ENCODE measurements around the gene SLC20A1.

The SLC20A1 gene

DNA sequence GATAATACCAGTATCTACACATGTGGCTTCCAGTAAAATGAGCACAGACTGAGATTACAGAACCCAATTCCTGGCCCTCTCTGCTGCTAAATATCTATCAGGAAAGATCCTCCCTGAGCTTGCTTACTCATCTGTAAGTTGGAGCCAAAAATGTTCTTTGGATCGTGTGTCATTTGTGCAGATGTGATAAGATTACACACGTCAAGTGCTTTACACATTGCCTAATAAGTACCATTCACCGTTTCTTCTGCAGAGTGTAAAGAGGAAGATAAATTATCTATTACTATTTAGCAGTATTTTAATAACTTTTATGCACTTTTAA, 23.2 kb upstream of the SLC20A1 start:
- TF ChIP-seq, protein P1, sequence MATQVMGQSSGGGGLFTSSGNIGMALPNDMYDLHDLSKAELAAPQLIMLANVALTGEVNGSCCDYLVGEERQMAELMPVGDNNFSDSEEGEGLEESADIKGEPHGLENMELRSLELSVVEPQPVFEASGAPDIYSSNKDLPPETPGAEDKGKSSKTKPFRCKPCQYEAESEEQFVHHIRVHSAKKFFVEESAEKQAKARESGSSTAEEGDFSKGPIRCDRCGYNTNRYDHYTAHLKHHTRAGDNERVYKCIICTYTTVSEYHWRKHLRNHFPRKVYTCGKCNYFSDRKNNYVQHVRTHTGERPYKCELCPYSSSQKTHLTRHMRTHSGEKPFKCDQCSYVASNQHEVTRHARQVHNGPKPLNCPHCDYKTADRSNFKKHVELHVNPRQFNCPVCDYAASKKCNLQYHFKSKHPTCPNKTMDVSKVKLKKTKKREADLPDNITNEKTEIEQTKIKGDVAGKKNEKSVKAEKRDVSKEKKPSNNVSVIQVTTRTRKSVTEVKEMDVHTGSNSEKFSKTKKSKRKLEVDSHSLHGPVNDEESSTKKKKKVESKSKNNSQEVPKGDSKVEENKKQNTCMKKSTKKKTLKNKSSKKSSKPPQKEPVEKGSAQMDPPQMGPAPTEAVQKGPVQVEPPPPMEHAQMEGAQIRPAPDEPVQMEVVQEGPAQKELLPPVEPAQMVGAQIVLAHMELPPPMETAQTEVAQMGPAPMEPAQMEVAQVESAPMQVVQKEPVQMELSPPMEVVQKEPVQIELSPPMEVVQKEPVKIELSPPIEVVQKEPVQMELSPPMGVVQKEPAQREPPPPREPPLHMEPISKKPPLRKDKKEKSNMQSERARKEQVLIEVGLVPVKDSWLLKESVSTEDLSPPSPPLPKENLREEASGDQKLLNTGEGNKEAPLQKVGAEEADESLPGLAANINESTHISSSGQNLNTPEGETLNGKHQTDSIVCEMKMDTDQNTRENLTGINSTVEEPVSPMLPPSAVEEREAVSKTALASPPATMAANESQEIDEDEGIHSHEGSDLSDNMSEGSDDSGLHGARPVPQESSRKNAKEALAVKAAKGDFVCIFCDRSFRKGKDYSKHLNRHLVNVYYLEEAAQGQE (IDR thresholded peaks at IDR 0.05; ENCODE audit: insufficient read depth in 1 of 2, low read depth in 2 of 2, low read length in 2 of 2) = no peak
- no peak for TF ChIP-seq SIN3A (IDR thresholded peaks at IDR 0.05; ENCODE audit: borderline replicate concordance, insufficient read depth, low read length)
- no peak for TF ChIP-seq TAF1 (IDR thresholded peaks at IDR 0.05; ENCODE audit: borderline replicate concordance, insufficient read depth, low read length)
- TF ChIP-seq POLR2AphosphoS5 (IDR thresholded peaks at IDR 0.05; ENCODE audit: low read depth, low read length) = no peak
- no peak for TF ChIP-seq FOXP2 (optimal IDR thresholded peaks at IDR 0.05; ENCODE audit: borderline replicate concordance, extremely low read depth, extremely low read length, insufficient read depth)

DNA sequence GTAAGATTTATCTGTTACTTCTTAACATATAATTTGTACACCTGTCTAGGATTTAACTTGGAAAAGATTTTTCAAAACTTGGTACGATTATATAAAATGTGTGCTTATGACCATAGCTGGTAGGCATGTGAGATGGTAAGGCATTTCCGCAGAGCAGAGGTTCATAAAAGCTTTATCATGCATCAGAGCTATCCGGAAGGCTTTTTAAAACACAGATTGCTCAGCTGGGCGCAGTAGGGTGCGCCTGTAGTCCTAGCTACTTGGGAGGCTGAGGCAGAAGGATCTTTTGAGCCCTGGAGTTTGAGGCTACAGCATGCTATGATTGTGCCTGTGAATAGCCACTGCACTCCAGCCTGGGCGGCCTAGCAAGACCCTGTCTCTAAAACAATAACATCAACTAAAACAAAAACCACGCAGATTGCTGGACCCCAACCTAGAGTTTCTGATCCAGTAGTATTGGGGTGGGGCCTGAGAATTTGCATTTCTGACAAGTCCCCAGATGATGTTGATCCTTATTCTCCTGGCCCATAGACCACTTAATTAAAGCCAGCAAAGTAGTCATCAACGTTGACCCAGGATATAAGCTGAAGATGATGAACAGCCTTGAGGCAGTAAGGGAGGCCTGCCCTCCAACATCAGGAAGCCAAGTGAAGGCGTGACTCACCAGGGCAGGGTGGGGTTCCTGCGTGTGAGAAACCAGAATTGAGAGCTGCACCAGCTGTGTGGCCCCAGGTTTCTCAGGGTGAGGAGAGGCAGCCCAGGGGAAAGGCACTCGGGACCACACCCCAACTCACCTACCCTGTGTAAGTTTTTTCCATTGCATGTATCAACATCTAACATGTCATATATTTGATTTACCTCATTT, 21.6 kb upstream of the SLC20A1 start:
- peak; percentile 61 for TF ChIP-seq FOXP2 (optimal IDR thresholded peaks at IDR 0.05; ENCODE audit: borderline replicate concordance, extremely low read depth, extremely low read length, insufficient read depth)
- TF ChIP-seq POLR2AphosphoS5 (IDR thresholded peaks at IDR 0.05; ENCODE audit: low read depth, low read length) = no peak
- no peak for TF ChIP-seq SIN3A (IDR thresholded peaks at IDR 0.05; ENCODE audit: borderline replicate concordance, insufficient read depth, low read length)
- no peak for TF ChIP-seq TAF1 (IDR thresholded peaks at IDR 0.05; ENCODE audit: borderline replicate concordance, insufficient read depth, low read length)
- TF ChIP-seq, protein P1 (IDR thresholded peaks at IDR 0.05; ENCODE audit: insufficient read depth in 1 of 2, low read depth in 2 of 2, low read length in 2 of 2) = no peak; a peak in 1 of 4 replicates

GRCh38 chr2:112625474-112626114, 20.1 kb upstream of the SLC20A1 start:
- TF ChIP-seq FOXP2 (optimal IDR thresholded peaks at IDR 0.05; ENCODE audit: borderline replicate concordance, extremely low read depth, extremely low read length, insufficient read depth) (no peak), SIN3A (IDR thresholded peaks at IDR 0.05; ENCODE audit: borderline replicate concordance, insufficient read depth, low read length) (no peak), TAF1 (IDR thresholded peaks at IDR 0.05; ENCODE audit: borderline replicate concordance, insufficient read depth, low read length) (no peak), POLR2AphosphoS5 (IDR thresholded peaks at IDR 0.05; ENCODE audit: low read depth, low read length) (no peak)
- TF ChIP-seq, protein P1 (IDR thresholded peaks at IDR 0.05; ENCODE audit: insufficient read depth in 1 of 2, low read depth in 2 of 2, low read length in 2 of 2) = no peak

GRCh38 chr2:112626604-112627059, 19.1 kb upstream of the SLC20A1 start:
- TF ChIP-seq POLR2AphosphoS5 (IDR thresholded peaks at IDR 0.05; ENCODE audit: low read depth, low read length) = no peak; the same call in 1 of the 2 replicates
- TF ChIP-seq FOXP2 (optimal IDR thresholded peaks at IDR 0.05; ENCODE audit: borderline replicate concordance, extremely low read depth, extremely low read length, insufficient read depth) = peak; percentile 22

DNA sequence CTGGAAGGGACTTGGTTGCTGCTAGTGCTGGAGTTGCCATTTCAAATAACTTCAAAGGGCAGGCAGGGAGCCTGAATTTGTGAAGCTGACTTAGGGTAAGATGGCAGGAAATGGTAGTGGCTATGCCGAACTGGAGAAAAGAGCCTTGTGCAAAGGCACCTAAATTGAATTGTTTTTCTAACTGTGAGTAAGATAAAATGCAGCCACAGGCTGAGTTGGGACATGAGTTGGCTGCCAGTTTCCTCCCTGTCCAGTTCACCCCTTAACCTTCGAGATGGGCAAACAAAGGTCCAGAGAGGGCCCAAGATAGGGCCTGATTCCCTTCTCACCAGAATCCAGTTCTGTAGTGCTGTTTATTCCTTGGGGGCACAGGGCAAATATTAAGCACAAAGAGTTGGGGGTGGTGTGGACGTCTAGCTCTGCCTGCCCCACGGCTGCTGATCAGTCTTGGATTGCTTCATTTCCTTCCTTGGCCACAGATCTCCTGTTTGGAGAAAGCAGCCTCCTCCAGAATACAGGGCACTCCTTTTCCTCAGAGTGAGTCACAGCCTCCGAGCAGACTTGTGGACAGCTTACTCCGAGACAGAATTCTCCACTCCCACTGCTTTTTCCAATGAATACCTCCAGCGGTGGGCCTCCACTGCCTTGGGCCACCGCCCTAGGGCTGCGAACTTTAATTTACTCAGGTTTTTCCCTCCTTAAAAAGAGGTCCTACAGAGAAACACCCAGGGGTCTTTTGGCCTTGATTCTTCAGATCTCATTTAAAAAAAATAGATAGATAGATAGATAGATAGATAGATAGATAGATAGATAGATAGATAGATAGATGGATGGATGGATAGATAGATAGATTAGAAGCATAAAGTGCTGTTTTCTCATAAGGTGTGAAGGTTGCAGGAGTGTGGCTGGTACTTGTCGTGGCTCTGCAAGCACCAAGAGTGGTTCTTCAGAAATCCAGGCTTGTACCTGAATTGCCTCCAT, 18.4 kb upstream of the SLC20A1 start:
- TF ChIP-seq TAF1 (IDR thresholded peaks at IDR 0.05; ENCODE audit: borderline replicate concordance, insufficient read depth, low read length) = peak; percentile 60; the same call in 1 of the 2 replicates
- TF ChIP-seq POLR2AphosphoS5 (IDR thresholded peaks at IDR 0.05; ENCODE audit: low read depth, low read length) = no peak; the same call in 1 of the 2 replicates
- peak; percentile 90 for TF ChIP-seq FOXP2 (optimal IDR thresholded peaks at IDR 0.05; ENCODE audit: borderline replicate concordance, extremely low read depth, extremely low read length, insufficient read depth)
- TF ChIP-seq, protein P1 (IDR thresholded peaks at IDR 0.05; ENCODE audit: insufficient read depth in 1 of 2, low read depth in 2 of 2, low read length in 2 of 2) = no peak; a peak in 1 of 4 replicates

All from PFSK-1 (cell line).